Erythroblast (primary cell): ENCODE measurements around the gene LIN7A.

Experiments used
- DNase-seq, 2 experiments: peaks; one replicate each; lab custom pipeline; 2025; lab: John Stamatoyannopoulos, UW
- GATA1 ChIP-seq: IDR thresholded peaks from 2 replicates; pipeline ENCODE4 v1.6.1; 2011; ENCODE audit warnings: low read depth, mild to moderate bottlenecking, control low read depth, low read length, moderate library complexity
- POLR2A ChIP-seq: IDR thresholded peaks from 2 replicates; pipeline ENCODE4 v1.6.1; 2011; ENCODE audit warnings: mild to moderate bottlenecking, low read length

The LIN7A gene

GRCh38 chr12:80860928-80861327, 76.8 kb downstream of the LIN7A start:
- no peak for TF ChIP-seq GATA1
- TF ChIP-seq POLR2A: no peak
- DNase-seq: no peak

GRCh38 chr12:80860206-80860605, 77.5 kb downstream of the LIN7A start:
- DNase-seq: no peak
- no peak for TF ChIP-seq GATA1
- TF ChIP-seq POLR2A: no peak

- DNase-seq: no peak
- TF ChIP-seq POLR2A: no peak
- no peak for TF ChIP-seq GATA1
These were observed 79.4 kb downstream of the LIN7A start for GRCh38 chr12:80858356-80858755.

DNA sequence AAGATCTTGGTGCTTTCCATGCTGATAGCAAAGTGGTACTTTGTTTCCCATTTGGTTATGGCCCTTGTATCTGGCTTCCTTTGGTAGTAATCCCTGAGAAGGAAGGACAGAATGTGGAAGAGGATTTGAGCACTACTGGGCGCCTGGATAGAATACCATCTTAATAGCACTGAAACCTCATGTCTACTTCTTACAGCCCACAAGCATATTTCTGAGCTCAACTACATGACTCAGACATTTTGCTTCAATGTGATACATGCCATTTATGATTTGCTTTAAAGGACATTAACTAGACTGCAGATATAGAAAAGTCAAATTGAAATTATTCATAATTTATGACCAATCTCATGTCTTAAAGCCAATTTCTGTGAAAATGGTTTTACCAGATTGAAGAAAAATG, 80.4 kb downstream of the LIN7A start:
- TF ChIP-seq POLR2A: no peak
- no peak for TF ChIP-seq GATA1

GRCh38 chr12:80849337-80849736, 88.4 kb downstream of the LIN7A start:
- no peak for DNase-seq
- TF ChIP-seq POLR2A: no peak
- no peak for TF ChIP-seq GATA1

More for the DNA sequence above, 80.4 kb downstream of the LIN7A start:
- DNase-seq: no peak

DNA sequence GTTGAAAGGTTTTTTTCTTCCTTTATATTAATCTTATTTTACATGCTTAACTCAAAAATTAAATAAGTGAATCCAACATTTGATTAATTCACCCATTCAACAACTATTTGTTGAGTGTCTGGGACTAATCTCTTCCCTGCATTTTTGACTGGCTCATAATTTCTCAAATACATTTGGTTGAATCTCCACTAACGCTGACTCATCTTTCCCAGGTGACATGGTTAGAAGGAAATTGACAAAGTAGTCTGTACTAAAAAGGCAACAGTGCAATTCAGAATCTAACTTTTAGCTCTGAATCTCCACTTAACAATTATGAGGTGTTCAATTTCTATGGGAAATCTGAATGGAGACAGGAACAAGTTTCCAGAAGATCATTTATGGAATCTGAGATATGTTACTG, 88.9 kb downstream of the LIN7A start:
- no peak for DNase-seq
- no peak for TF ChIP-seq POLR2A
- no peak for TF ChIP-seq GATA1

DNA sequence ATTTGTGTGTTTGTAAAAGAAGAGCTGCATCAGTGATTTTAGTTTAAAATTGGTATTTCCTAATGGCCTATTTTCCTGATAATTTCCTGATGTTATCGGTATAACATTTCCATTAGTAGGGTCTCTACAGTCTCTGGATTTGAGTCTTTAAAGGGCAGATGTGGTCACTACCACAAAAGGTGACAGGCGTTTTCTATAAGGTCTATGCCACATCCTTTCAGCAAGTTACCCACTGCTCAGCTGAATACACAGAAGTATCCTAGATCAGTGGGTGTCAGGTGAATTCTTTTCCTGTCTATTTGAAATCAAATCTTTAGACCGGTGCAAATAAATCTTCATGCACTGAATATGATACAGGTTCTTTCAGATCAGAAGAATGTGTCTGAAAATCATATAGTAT, 90.2 kb downstream of the LIN7A start:
- no peak for DNase-seq
- no peak for TF ChIP-seq POLR2A
- TF ChIP-seq GATA1: no peak

DNA sequence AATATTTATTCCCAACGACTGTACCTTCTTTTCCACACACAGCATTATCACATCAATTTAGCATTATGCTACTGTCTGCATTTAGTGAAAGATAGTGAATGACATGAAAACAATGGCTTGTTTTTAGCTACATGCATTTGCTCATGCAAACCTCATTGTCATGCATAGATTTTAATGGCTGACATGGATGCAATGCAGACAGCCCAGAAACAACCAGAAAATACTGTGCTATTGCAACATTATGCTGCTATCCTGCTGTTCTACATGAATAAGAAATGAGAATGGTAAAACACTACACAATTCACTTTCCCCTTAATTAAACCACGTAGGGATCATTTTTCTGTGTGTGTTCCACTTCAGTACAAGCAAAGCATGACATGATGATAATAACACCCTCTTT, 90.8 kb downstream of the LIN7A start:
- TF ChIP-seq POLR2A (no peak), GATA1 (no peak)
- no peak for DNase-seq

GRCh38 chr12:80845639-80846038, 92.1 kb downstream of the LIN7A start:
- no peak for TF ChIP-seq POLR2A
- no peak for TF ChIP-seq GATA1
- DNase-seq: no peak

DNA sequence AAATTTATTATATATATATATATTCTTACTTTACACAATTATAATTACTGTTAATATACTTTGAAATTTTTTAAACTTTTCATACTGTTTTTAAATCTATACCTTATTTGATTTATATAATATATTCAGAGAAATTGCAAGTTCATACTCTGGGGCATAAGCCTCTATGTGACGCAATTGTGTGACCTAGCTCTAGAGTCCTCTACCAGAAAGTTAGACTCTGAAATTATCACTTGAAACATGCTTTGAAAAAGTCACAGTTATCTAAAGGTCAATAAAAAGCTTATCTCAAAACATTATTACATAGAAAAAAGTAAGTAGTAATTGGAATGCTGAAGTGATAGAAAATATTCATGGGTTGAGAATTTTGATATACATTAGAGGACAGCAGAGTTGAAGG, 93.8 kb downstream of the LIN7A start:
- DNase-seq: no peak
- no peak for TF ChIP-seq POLR2A
- no peak for TF ChIP-seq GATA1

- no peak for DNase-seq
- no peak for TF ChIP-seq POLR2A
These were observed 99.0 kb downstream of the LIN7A start for GRCh38 chr12:80838708-80839107.

- no peak for TF ChIP-seq POLR2A
- no peak for TF ChIP-seq GATA1
- no peak for DNase-seq
These were observed 99.6 kb downstream of the LIN7A start for GRCh38 chr12:80838024-80838658.

DNA sequence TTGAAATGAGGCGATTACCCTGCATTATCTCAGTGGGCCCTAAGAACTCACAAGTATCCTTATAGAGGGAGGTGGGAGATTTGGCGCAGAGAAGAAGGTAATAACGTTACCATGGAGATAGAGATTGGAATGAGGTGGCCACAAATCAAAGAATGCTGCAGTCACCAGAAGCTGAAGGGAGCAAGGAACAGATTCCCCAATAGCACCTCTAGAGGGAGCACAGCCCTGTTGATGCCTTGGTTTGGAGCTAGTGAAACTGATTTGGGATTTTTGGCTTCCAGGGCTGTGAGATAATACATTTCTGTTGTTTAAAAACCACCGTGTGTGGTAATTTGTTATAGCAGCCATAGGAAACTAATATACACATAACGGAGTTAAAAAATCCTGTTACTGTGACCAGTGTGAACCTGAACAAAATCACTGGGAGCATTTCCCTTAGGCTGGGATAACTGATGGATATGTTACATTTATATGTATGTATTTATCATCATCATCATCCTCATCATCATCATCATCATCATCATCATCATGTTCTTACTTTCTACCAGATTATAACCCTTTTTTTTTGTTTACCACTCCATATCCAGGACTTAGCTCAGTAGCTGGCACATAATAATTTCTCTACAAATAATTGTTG, 100.3 kb downstream of the LIN7A start:
- peak in 1 of 2 experiments; percentile 3 for DNase-seq
- TF ChIP-seq GATA1 (no peak), POLR2A (no peak)

GRCh38 chr12:80834724-80835123, 103.0 kb downstream of the LIN7A start:
- no peak for DNase-seq
- TF ChIP-seq POLR2A: no peak

GRCh38 chr12:80830533-80831088, 107.1 kb downstream of the LIN7A start:
- no peak for DNase-seq
- no peak for TF ChIP-seq GATA1
- TF ChIP-seq POLR2A: no peak
